ENCODE measurements around the gene FOXB1.

Gene FOXB1

GRCh38 chr15:59966262-59966661 is 37.8 kb upstream of the FOXB1 start:
- Histone ChIP-seq H3K36me3 (no peaks in the 10 kb centered on the region), H3K4me3 (ENCODE audit: low read depth, low read length) (no peak overlapping the region), H3K27me3 (peaks cover 28% of the 10 kb centered on the region), H3K9me3 (no peaks in the 10 kb centered on the region), H3K4me1 (no peaks in the 10 kb centered on the region)
- TF ChIP-seq CTCF (IDR thresholded peaks at IDR 0.05; ENCODE audit: low read depth, low read length): no peak
- DNase-seq: no peak

- Histone ChIP-seq H3K9me3 (no peaks in the 10 kb centered on the region; the same call in 1 of the 2 replicates), H3K27me3 (peaks cover 32% of the 10 kb centered on the region), H3K4me3 (ENCODE audit: low read depth, low read length) (no peak overlapping the region), H3K36me3 (no peaks in the 10 kb centered on the region), H3K4me1 (no peaks in the 10 kb centered on the region)
- no peak for TF ChIP-seq CTCF (IDR thresholded peaks at IDR 0.05; ENCODE audit: low read depth, low read length)
- no peak for DNase-seq
Observed at GRCh38 chr15:59968314-59968713, 35.8 kb upstream of the FOXB1 start.

GRCh38 chr15:59972241-59972640 is 31.9 kb upstream of the FOXB1 start:
- Histone ChIP-seq H3K4me1 (no peaks in the 10 kb centered on the region), H3K36me3 (no peaks in the 10 kb centered on the region), H3K9me3 (no peaks in the 10 kb centered on the region; the same call in 1 of the 2 replicates), H3K27me3 (peaks cover 40% of the 10 kb centered on the region), H3K4me3 (ENCODE audit: low read depth, low read length) (no peak overlapping the region)
- TF ChIP-seq CTCF (IDR thresholded peaks at IDR 0.05; ENCODE audit: low read depth, low read length): no peak
- DNase-seq: no peak

- Histone ChIP-seq H3K4me1 (no peaks in the 10 kb centered on the region), H3K4me3 (ENCODE audit: low read depth, low read length) (no peak overlapping the region), H3K36me3 (no peaks in the 10 kb centered on the region; the same call in 1 of the 2 replicates), H3K9me3 (no peaks in the 10 kb centered on the region; the same call in 1 of the 2 replicates), H3K27me3 (peaks cover 47% of the 10 kb centered on the region)
- no peak for TF ChIP-seq CTCF (IDR thresholded peaks at IDR 0.05; ENCODE audit: low read depth, low read length)
- no peak for DNase-seq
Observed at GRCh38 chr15:59976480-59977271, 27.4 kb upstream of the FOXB1 start.

- Histone ChIP-seq H3K4me1 (no peaks in the 10 kb centered on the region), H3K36me3 (no peaks in the 10 kb centered on the region), H3K9me3 (no peaks in the 10 kb centered on the region), H3K27me3 (peaks cover 77% of the 10 kb centered on the region), H3K4me3 (ENCODE audit: low read depth, low read length) (no peak overlapping the region)
- no peak for DNase-seq
- TF ChIP-seq CTCF (IDR thresholded peaks at IDR 0.05; ENCODE audit: low read depth, low read length): no peak
Observed at GRCh38 chr15:59991834-59992233, 12.3 kb upstream of the FOXB1 start.

- Histone ChIP-seq H3K36me3 (no peaks in the 10 kb centered on the region), H3K4me3 (ENCODE audit: low read depth, low read length) (no peak overlapping the region), H3K27me3 (peaks cover 82% of the 10 kb centered on the region), H3K9me3 (no peaks in the 10 kb centered on the region), H3K4me1 (no peaks in the 10 kb centered on the region)
- no peak for TF ChIP-seq CTCF (IDR thresholded peaks at IDR 0.05; ENCODE audit: low read depth, low read length)
- DNase-seq: no peak
Observed at GRCh38 chr15:59993041-59993750, 10.9 kb upstream of the FOXB1 start.

Measured in BE2C (cell line).